ENCODE results near the gene IL31.

Gene IL31

GRCh38 chr12:122158700-122159285 is 15.2 kb downstream of the IL31 start:
- in situ Hi-C loops (cut with MboI; ENCODE audit: low sequenced_read_pairs), result no loop called here

DNA sequence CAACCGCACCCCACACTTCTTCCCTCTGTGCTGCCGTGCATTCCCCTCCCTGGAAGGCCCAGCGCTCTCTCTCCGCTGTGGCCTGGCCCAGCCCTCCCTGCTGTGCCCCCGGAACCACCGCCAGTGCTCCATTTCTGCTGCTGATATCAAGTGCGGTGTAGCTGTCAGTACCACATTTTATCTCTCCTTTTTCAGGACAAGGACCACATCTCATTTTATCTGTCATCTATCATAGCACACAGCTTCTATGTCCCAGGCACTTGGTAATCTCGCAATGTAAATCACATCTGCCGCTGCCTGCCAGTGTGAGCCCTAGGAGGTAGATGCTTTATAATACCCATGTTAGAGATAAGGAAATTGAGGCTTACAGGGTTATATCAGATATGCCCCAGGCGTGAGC is 18.3 kb downstream of the IL31 start:
- in situ Hi-C loops (cut with MboI; ENCODE audit: low sequenced_read_pairs), result no loop called here

- in situ Hi-C loops (cut with MboI; ENCODE audit: low sequenced_read_pairs), result no loop called here
Observed at GRCh38 chr12:122152754-122153153, 21.3 kb downstream of the IL31 start.

- in situ Hi-C loops (cut with MboI; ENCODE audit: low sequenced_read_pairs), result no loop called here
Observed at GRCh38 chr12:122150127-122150681, 23.8 kb downstream of the IL31 start.

- in situ Hi-C loops (cut with MboI; ENCODE audit: low sequenced_read_pairs), result no loop called here
Observed at GRCh38 chr12:122148657-122149056, 25.4 kb downstream of the IL31 start.

- in situ Hi-C loops (cut with MboI; ENCODE audit: low sequenced_read_pairs), result no loop called here
Observed at GRCh38 chr12:122147514-122148290, 26.3 kb downstream of the IL31 start.

DNA sequence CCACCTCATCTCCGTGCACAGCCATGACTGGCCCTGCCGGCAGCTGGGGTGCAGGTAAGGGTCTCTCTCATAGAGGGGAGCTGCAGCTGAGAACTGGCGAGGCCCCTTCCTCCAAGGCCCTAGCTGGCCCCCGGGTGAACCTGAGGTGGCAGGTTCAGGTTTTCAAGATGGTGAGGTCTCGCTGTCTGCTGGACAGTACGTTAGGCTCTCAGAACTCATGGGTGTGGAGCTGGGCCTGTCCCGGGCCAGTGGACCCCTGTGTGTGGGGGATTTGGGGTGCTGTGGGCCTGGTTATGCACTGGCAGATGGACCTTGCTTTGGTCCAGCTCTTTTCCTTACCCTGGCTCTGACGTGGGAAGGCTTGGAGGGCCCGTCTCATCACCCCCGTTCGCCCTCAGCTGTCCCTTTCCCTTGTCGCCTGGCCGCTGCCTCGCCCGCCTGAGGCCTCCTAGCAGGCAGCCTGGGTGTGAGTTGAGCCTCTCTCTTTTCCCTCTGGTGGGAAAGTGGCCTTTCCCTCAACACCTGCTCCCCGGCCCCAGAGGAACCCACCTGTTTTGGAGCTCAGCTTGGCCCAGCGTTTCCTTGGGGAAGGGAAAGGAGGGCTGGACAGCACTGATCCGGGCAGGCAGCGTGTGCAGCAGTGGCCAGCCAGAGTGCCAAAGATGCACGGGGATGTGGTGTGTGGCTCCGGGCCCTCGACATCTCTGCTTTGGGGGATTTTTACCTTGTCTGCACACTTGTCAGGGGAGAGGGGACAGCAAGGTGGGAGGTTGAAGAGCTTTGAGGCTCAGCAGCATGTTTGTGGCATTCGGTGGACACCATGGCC is 28.3 kb downstream of the IL31 start:
- in situ Hi-C loops (cut with MboI; ENCODE audit: low sequenced_read_pairs), result no loop called here

DNA sequence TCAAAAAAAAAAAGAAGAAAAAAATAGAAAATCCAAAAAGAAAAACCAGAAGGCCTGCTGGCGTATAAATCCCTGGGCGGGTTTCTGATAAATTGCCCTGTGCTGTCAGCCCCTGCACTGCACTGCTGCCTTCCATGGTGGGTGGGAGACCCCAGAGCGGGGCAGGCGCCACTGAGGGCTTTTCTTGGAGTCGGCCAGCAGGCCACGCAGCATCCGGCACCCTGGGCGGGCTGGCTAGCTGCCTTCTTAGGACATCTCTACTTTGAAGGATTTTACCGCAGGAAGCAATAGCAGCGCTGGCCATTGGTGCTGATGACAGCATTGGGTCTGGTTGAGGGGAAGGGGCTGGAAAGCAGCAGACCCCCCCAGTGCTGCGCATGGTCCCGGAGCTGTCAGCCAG is 29.1 kb downstream of the IL31 start:
- in situ Hi-C loops (cut with MboI; ENCODE audit: low sequenced_read_pairs), result no loop called here

DNA sequence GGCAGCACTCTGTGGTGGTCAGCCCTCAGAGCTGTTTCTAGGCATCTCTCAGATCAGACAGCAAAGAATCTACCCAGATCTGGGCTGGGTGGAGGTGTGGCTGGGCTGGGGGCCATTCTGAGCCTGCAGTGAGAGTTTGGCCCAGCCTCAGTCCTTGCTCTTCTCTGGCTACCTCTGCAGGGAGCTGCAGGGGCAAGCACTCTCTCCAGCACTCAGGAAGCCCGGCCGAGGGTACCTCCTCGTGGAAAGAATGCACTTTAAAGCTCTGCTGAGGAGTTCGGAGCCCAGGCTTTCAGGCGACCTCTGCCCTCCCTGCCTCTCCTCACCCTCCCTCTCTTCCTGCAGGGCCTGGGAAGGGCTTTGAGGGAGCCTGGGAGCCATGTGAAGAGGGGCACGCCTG is 31.2 kb downstream of the IL31 start:
- in situ Hi-C loops (cut with MboI; ENCODE audit: low sequenced_read_pairs), result no loop called here

- in situ Hi-C loops (cut with MboI; ENCODE audit: low sequenced_read_pairs), result no loop called here
Observed at GRCh38 chr12:122141911-122142725, 31.9 kb downstream of the IL31 start.

- in situ Hi-C loops (cut with MboI; ENCODE audit: low sequenced_read_pairs), result no loop called here
Observed at GRCh38 chr12:122140467-122141257, 33.4 kb downstream of the IL31 start.

DNA sequence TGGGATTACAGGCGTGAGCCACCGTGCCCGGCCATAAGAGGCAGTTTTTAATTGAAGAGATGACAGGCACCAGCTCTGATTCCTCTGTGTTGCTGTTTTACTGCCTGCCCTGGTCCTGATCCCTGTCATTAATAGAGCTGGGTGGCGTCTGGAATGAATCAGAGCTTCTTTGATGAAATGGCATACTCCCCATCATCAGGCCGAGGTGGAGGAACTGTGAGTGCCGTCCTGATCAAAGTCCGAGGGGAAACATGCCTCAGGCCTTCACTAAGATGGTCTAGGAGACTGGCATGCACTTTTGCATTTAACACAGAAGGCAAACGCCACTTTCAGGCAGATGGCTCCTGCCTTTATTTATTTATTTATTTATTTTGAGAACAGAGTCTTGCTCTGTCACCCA is 34.1 kb downstream of the IL31 start:
- in situ Hi-C loops (cut with MboI; ENCODE audit: low sequenced_read_pairs), result no loop called here

- in situ Hi-C loops (cut with MboI; ENCODE audit: low sequenced_read_pairs), result no loop called here
Observed at GRCh38 chr12:122139266-122139665, 34.8 kb downstream of the IL31 start.

GRCh38 chr12:122138616-122139015 is 35.4 kb downstream of the IL31 start:
- in situ Hi-C loops (cut with MboI; ENCODE audit: low sequenced_read_pairs), result no loop called here

GRCh38 chr12:122138181-122138580 is 35.8 kb downstream of the IL31 start:
- in situ Hi-C loops (cut with MboI; ENCODE audit: low sequenced_read_pairs), result no loop called here

DNA sequence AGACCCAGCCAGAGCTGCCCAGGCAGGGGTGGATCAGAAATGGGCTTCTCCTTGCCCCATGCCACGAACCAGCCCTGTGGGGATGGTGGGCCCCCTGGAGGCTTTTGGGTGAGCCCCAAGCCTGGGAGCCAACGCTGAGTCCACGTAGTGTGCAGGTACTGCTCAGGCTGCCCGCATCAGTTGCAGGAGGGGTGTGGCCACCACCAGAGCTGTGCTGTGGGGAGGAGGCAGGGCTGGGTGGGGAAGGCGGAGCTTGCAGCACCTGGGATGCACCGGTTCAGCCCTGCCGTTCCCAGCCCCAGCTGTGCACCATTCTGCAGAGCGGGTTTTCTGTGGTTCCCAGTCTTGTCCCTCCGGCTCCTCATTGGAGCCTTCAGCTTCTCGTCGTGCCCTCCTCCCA is 36.3 kb downstream of the IL31 start:
- in situ Hi-C loops (cut with MboI; ENCODE audit: low sequenced_read_pairs), result no loop called here

DNA sequence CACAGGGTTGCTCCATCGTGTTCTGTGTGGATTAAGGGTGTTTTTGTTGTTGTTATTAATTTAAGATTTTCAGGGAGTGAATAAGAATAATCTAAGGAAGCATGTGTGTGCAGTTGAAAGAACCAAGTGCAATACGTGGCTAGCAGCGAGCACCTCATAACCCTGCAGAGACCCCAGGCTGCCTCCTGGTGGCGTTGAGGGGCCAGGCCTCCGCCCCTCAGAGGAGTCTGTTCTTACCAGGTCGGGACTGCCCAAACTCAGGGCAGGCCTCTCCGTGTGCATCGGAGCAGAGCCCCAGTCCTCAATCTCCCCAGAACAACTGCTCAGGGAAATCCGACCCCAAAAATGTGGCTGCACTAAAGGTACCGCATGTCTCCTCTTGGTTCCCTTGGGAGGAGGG is 36.8 kb downstream of the IL31 start:
- in situ Hi-C loops (cut with MboI; ENCODE audit: low sequenced_read_pairs), result no loop called here

- in situ Hi-C loops (cut with MboI; ENCODE audit: low sequenced_read_pairs), result no loop called here
Observed at GRCh38 chr12:122135437-122136031, 38.5 kb downstream of the IL31 start.

DNA sequence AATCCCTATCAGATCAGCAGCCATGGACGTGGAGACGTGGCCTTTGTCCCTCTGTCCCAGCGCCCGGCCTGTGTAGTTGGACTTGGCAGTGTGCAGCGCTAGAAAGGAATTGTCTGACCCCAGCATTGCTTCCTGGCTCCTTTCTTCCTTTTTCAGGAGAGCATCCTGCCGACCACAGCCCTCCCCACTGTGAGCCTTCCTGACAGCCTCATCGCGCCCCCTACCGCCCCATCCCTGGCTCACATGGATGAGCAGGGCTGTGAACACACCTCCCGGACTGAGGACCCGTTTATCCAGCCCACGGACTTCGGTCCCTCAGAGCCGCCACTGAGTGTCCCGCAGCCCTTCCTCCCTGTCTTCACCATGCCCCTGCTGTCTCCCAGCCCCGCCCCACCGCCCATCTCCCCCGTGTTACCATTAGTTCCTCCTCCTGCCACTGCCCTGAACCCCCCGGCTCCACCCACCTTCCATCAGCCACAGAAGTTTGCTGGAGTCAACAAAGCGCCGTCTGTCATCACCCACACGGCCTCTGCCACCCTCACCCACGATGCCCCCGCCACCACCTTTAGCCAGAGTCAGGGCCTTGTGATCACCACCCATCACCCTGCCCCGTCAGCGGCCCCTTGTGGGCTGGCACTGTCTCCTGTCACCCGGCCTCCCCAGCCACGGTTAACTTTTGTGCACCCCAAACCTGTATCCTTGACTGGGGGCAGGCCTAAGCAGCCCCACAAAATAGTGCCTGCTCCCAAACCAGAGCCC is 40.6 kb downstream of the IL31 start:
- in situ Hi-C loops (cut with MboI; ENCODE audit: low sequenced_read_pairs), result no loop called here
